Gastrocnemius medialis (tissue), 4 donors: ENCODE results near the gene AGXT2. TPM values are rescaled to one million over a fixed set of nuclear protein-coding genes. Genes with fewer than 3 reads are reported as not detected.
"Not testable (repeated sequence)": the region's sequence is repeated elsewhere in the genome, so short reads cannot be mapped to it uniquely, and the experiment has no call there.

Experiments
- ATAC-seq, 2 donors: fragments of 150-250 bp; one replicate each; pipeline ENCODE4 v1.9.1; 2016
- DNase-seq, 2 donors: peaks; one replicate each; pipeline ENCODE4 v3.0.0-alpha.2; 2019
- H3K27ac ChIP-seq, 4 donors: fragments of 200-600 bp; sonication (generic); 1 replicate in 1 of 4; 2 replicates in 3 of 4; pipeline ENCODE4 v1.5.1; 2016 to 2018; ENCODE audit warnings: mild to moderate bottlenecking in 2 of 4, moderate library complexity in 1 of 4
- H3K27me3 ChIP-seq, 3 donors: fragments of 200-600 bp; sonication (generic) in 2 of 3; 1 replicate in 1 of 3; 2 replicates in 2 of 3; pipeline versions ENCODE4 v1.5.1 to v1.6.0; 2016 to 2019; ENCODE audit warnings: mild to moderate bottlenecking in 1 of 3, moderate library complexity in 1 of 3
- H3K36me3 ChIP-seq, 2 donors: fragments of 200-600 bp; sonication (generic) in 1 of 2; one replicate each; pipeline ENCODE4 v1.5.1; 2017 to 2018
- H3K4me1 ChIP-seq, 2 donors: fragments of 200-600 bp; sonication (generic) in 1 of 2; one replicate each; pipeline ENCODE4 v1.5.1; 2016 to 2017; ENCODE audit warnings: mild to moderate bottlenecking in 2 of 2
- H3K4me3 ChIP-seq, 4 donors: fragments of 200-600 bp; sonication (generic) in 3 of 4; 1 replicate in 1 of 4; 2 replicates in 3 of 4; pipeline ENCODE4 v1.5.1; 2016 to 2019; ENCODE audit warnings: mild to moderate bottlenecking in 2 of 4
- H3K9me3 ChIP-seq, 3 donors: fragments of 200-600 bp; sonication (generic) in 2 of 3; 1 replicate in 1 of 3; 2 replicates in 2 of 3; pipeline ENCODE4 v1.5.1; 2016 to 2019
- CTCF ChIP-seq, 5 experiments: fragments of 450-650 bp in 3 of 5; fragments of 200-600 bp in 2 of 5; sonication (generic) in 2 of 5; IDR thresholded peaks in 4 of 5; conservative IDR thresholded peaks in 1 of 5; 1 replicate in 4 of 5; 2 replicates in 1 of 5; pipeline ENCODE4 v1.5.1; 2016 to 2019; ENCODE audit warnings: antibody characterized with exemption in 5 of 5, mild to moderate bottlenecking in 3 of 5, moderate library complexity in 3 of 5
- POLR2A ChIP-seq, 2 donors: fragments of 450-650 bp; IDR thresholded peaks; one replicate each; pipeline ENCODE4 v1.6.1; 2017; ENCODE audit warnings: antibody characterized with exemption in 2 of 2, mild to moderate bottlenecking in 2 of 2, moderate library complexity in 2 of 2
- in situ Hi-C, 4 donors: fragments of 200-750 bp; cut with MboI; loops; one replicate each; pipeline versions ENCODE4 v1.15.0 to v1.8.0; 2017; ENCODE audit warnings: low sequenced_read_pairs in 4 of 4
- intact Hi-C: fragments of 100-400 bp; cut with DNase I; formaldehyde crosslinking; loops from one replicate; pipeline ENCODE4 v1.15.1; 2023; ENCODE audit warnings: low total_unique reads
- total RNA-seq, 4 donors: library from RNA; depleted of rRNA; stranded (reverse); fragments of >200 nt; gene quantifications; one replicate each; pipeline versions ENCODE4 v1.1.0 to v1.2.3, GENCODE V29; 2016

The AGXT2 gene
- total RNA-seq, 4 donors from 2014 or later = 0.20 TPM; not detected in 2

GRCh38 chr5:34978681-34979080 lies 69.1 kb downstream of the AGXT2 start:
- no peak overlapping the region for H3K27ac ChIP-seq
- H3K36me3 ChIP-seq = no peaks in the 10 kb centered on the region
- no peaks in the 10 kb centered on the region for H3K9me3 ChIP-seq
- ATAC-seq = no peak
- intact Hi-C loops = no loop called here
- no peaks in the 10 kb centered on the region for H3K4me1 ChIP-seq
- no peaks in the 10 kb centered on the region for H3K27me3 ChIP-seq
- in situ Hi-C loops = no loop called here
- TF ChIP-seq POLR2A (IDR thresholded peaks at IDR 0.05) (no peak), CTCF (IDR thresholded peaks at IDR 0.05 in 4 of 5, conservative IDR thresholded peaks at IDR 0.05 in 1 of 5) (no peak)
- DNase-seq = no peak
- no peak overlapping the region for H3K4me3 ChIP-seq

- Histone ChIP-seq H3K27ac (no peak overlapping the region), H3K4me3 (no peak overlapping the region), H3K9me3 (no peaks in the 10 kb centered on the region), H3K4me1 (no peaks in the 10 kb centered on the region), H3K36me3 (no peaks in the 10 kb centered on the region), H3K27me3 (no peaks in the 10 kb centered on the region)
- in situ Hi-C loops = no loop called here
- DNase-seq (no peak), ATAC-seq (no peak)
- TF ChIP-seq POLR2A (IDR thresholded peaks at IDR 0.05) = no peak
- no peak for TF ChIP-seq CTCF (IDR thresholded peaks at IDR 0.05 in 4 of 5, conservative IDR thresholded peaks at IDR 0.05 in 1 of 5)
- intact Hi-C loops = no loop called here
Measured at GRCh38 chr5:34977934-34978613, 69.7 kb downstream of the AGXT2 start.

- TF ChIP-seq POLR2A (IDR thresholded peaks at IDR 0.05) (no peak), CTCF (IDR thresholded peaks at IDR 0.05 in 4 of 5, conservative IDR thresholded peaks at IDR 0.05 in 1 of 5) (no peak)
- intact Hi-C loops = no loop called here
Measured at GRCh38 chr5:34976347-34976746, 71.4 kb downstream of the AGXT2 start.

GRCh38 chr5:34971655-34972054 lies 76.1 kb downstream of the AGXT2 start:
- in situ Hi-C loops, H3K27ac ChIP-seq, H3K9me3 ChIP-seq, H3K36me3 ChIP-seq, H3K27me3 ChIP-seq, DNase-seq, H3K4me1 ChIP-seq, H3K4me3 ChIP-seq, intact Hi-C loops, ATAC-seq: not testable (repeated sequence)

More at GRCh38 chr5:34976347-34976746, 71.4 kb downstream of the AGXT2 start:
- no peak for ATAC-seq
- Histone ChIP-seq H3K4me3 (no peak overlapping the region), H3K36me3 (no peaks in the 10 kb centered on the region), H3K9me3 (no peaks in the 10 kb centered on the region), H3K27me3 (no peaks in the 10 kb centered on the region), H3K27ac (no peak overlapping the region), H3K4me1 (no peaks in the 10 kb centered on the region)
- no peak for DNase-seq
- in situ Hi-C loops = no loop called here

- Histone ChIP-seq H3K27ac (no peak overlapping the region), H3K36me3 (no peaks in the 10 kb centered on the region), H3K27me3 (no peaks in the 10 kb centered on the region), H3K9me3 (no peaks in the 10 kb centered on the region), H3K4me3 (no peak overlapping the region), H3K4me1 (no peaks in the 10 kb centered on the region)
- in situ Hi-C loops (no loop called here), intact Hi-C loops (no loop called here)
- ATAC-seq = no peak
- TF ChIP-seq POLR2A (IDR thresholded peaks at IDR 0.05) = no peak
- TF ChIP-seq CTCF (IDR thresholded peaks at IDR 0.05 in 4 of 5, conservative IDR thresholded peaks at IDR 0.05 in 1 of 5) = no peak
- DNase-seq = no peak
Measured at GRCh38 chr5:34970552-34970951, 77.2 kb downstream of the AGXT2 start.
